ENCODE data around the gene SLC16A12.
"Not testable (repeated sequence)": the region's sequence is repeated elsewhere in the genome, so short reads cannot be mapped to it uniquely, and the experiment has no call there.

SLC16A12 gene

GRCh38 chr10:89556600-89556999 is 21.2 kb upstream of the SLC16A12 start:
- no peak overlapping the region for H3K9ac ChIP-seq (ENCODE audit: low read depth, low read length)
- H3K36me3 ChIP-seq (ENCODE audit: insufficient read depth, low read length) = no peaks in the 10 kb centered on the region
- H3K4me1 ChIP-seq (ENCODE audit: insufficient read depth, low read length) = peaks cover 6% of the 10 kb centered on the region
- no peaks in the 10 kb centered on the region for H3K9me3 ChIP-seq (ENCODE audit: control insufficient read depth, insufficient read depth, low read length)

GRCh38 chr10:89555688-89556445 is 20.5 kb upstream of the SLC16A12 start:
- Histone ChIP-seq H3K9ac (ENCODE audit: low read depth, low read length) (no peak overlapping the region), H3K4me1 (ENCODE audit: insufficient read depth, low read length) (peaks cover 4% of the 10 kb centered on the region; the same call in 1 of the 2 replicates), H3K36me3 (ENCODE audit: insufficient read depth, low read length) (no peaks in the 10 kb centered on the region), H3K9me3 (ENCODE audit: control insufficient read depth, insufficient read depth, low read length) (no peaks in the 10 kb centered on the region)

GRCh38 chr10:89554433-89554832 is 19.0 kb upstream of the SLC16A12 start:
- Histone ChIP-seq H3K9me3 (ENCODE audit: control insufficient read depth, insufficient read depth, low read length) (no peaks in the 10 kb centered on the region), H3K4me1 (ENCODE audit: insufficient read depth, low read length) (peaks cover 4% of the 10 kb centered on the region; the same call in 1 of the 2 replicates), H3K9ac (ENCODE audit: low read depth, low read length) (no peak overlapping the region), H3K36me3 (ENCODE audit: insufficient read depth, low read length) (no peaks in the 10 kb centered on the region)

- H3K9me3 ChIP-seq (ENCODE audit: control insufficient read depth, insufficient read depth, low read length) = no peaks in the 10 kb centered on the region
- H3K36me3 ChIP-seq (ENCODE audit: insufficient read depth, low read length) = no peaks in the 10 kb centered on the region
- H3K4me1 ChIP-seq (ENCODE audit: insufficient read depth, low read length) = no peaks in the 10 kb centered on the region
- H3K9ac ChIP-seq (ENCODE audit: low read depth, low read length) = no peak overlapping the region
Observed at GRCh38 chr10:89553064-89553734, 17.8 kb upstream of the SLC16A12 start.

GRCh38 chr10:89552213-89552612 is 16.8 kb upstream of the SLC16A12 start:
- H3K36me3 ChIP-seq (ENCODE audit: insufficient read depth, low read length) = no peaks in the 10 kb centered on the region
- H3K4me1 ChIP-seq (ENCODE audit: insufficient read depth, low read length) = no peaks in the 10 kb centered on the region
- no peak overlapping the region for H3K9ac ChIP-seq (ENCODE audit: low read depth, low read length)
- no peaks in the 10 kb centered on the region for H3K9me3 ChIP-seq (ENCODE audit: control insufficient read depth, insufficient read depth, low read length)

- Histone ChIP-seq H3K9me3 (ENCODE audit: control insufficient read depth, insufficient read depth, low read length) (no peaks in the 10 kb centered on the region), H3K36me3 (ENCODE audit: insufficient read depth, low read length) (no peaks in the 10 kb centered on the region), H3K9ac (ENCODE audit: low read depth, low read length) (no peak overlapping the region), H3K4me1 (ENCODE audit: insufficient read depth, low read length) (no peaks in the 10 kb centered on the region)
Observed at GRCh38 chr10:89550509-89550908, 15.1 kb upstream of the SLC16A12 start.

- H3K36me3 ChIP-seq (ENCODE audit: insufficient read depth, low read length) = no peaks in the 10 kb centered on the region
- no peaks in the 10 kb centered on the region for H3K9me3 ChIP-seq (ENCODE audit: control insufficient read depth, insufficient read depth, low read length)
- H3K9ac ChIP-seq (ENCODE audit: low read depth, low read length) = no peak overlapping the region
- H3K4me1 ChIP-seq (ENCODE audit: insufficient read depth, low read length) = no peaks in the 10 kb centered on the region
Observed at GRCh38 chr10:89549510-89549909, 14.1 kb upstream of the SLC16A12 start.

GRCh38 chr10:89548673-89549072 is 13.3 kb upstream of the SLC16A12 start:
- Histone ChIP-seq H3K9ac (ENCODE audit: low read depth, low read length) (no peak overlapping the region), H3K9me3 (ENCODE audit: control insufficient read depth, insufficient read depth, low read length) (no peaks in the 10 kb centered on the region), H3K4me1 (ENCODE audit: insufficient read depth, low read length) (no peaks in the 10 kb centered on the region), H3K36me3 (ENCODE audit: insufficient read depth, low read length) (no peaks in the 10 kb centered on the region)

GRCh38 chr10:89547853-89548513 is 12.6 kb upstream of the SLC16A12 start:
- no peak overlapping the region for H3K9ac ChIP-seq (ENCODE audit: low read depth, low read length)
- H3K36me3 ChIP-seq (ENCODE audit: insufficient read depth, low read length) = no peaks in the 10 kb centered on the region
- no peaks in the 10 kb centered on the region for H3K4me1 ChIP-seq (ENCODE audit: insufficient read depth, low read length)
- no peaks in the 10 kb centered on the region for H3K9me3 ChIP-seq (ENCODE audit: control insufficient read depth, insufficient read depth, low read length)

- not testable (repeated sequence) for H3K4me1 ChIP-seq (ENCODE audit: insufficient read depth, low read length); H3K9me3 ChIP-seq (ENCODE audit: control insufficient read depth, insufficient read depth, low read length); H3K9ac ChIP-seq (ENCODE audit: low read depth, low read length); H3K36me3 ChIP-seq (ENCODE audit: insufficient read depth, low read length)
Observed at GRCh38 chr10:89546651-89547050, 11.3 kb upstream of the SLC16A12 start.

- H3K4me1 ChIP-seq (ENCODE audit: insufficient read depth, low read length) = no peaks in the 10 kb centered on the region; the same call in 1 of the 2 replicates
- no peaks in the 10 kb centered on the region for H3K9me3 ChIP-seq (ENCODE audit: control insufficient read depth, insufficient read depth, low read length)
- no peaks in the 10 kb centered on the region for H3K36me3 ChIP-seq (ENCODE audit: insufficient read depth, low read length)
- no peak overlapping the region for H3K9ac ChIP-seq (ENCODE audit: low read depth, low read length)
Observed at GRCh38 chr10:89543841-89544240, 8.4 kb upstream of the SLC16A12 start.

GRCh38 chr10:89540420-89540949 is 5.1 kb upstream of the SLC16A12 start:
- Histone ChIP-seq H3K9me3 (ENCODE audit: control insufficient read depth, insufficient read depth, low read length) (no peaks in the 10 kb centered on the region), H3K36me3 (ENCODE audit: insufficient read depth, low read length) (no peaks in the 10 kb centered on the region), H3K4me1 (ENCODE audit: insufficient read depth, low read length) (peaks cover 8% of the 10 kb centered on the region; the same call in 1 of the 2 replicates), H3K9ac (ENCODE audit: low read depth, low read length) (no peak overlapping the region)

- Histone ChIP-seq H3K36me3 (ENCODE audit: insufficient read depth, low read length) (no peaks in the 10 kb centered on the region), H3K9ac (ENCODE audit: low read depth, low read length) (no peak overlapping the region), H3K9me3 (ENCODE audit: control insufficient read depth, insufficient read depth, low read length) (no peaks in the 10 kb centered on the region), H3K4me1 (ENCODE audit: insufficient read depth, low read length) (peaks cover 8% of the 10 kb centered on the region; the same call in 1 of the 2 replicates)
Observed at GRCh38 chr10:89537364-89537763, 2.0 kb upstream of the SLC16A12 start.

- H3K36me3 ChIP-seq (ENCODE audit: insufficient read depth, low read length) = no peaks in the 10 kb centered on the region
- no peaks in the 10 kb centered on the region for H3K9me3 ChIP-seq (ENCODE audit: control insufficient read depth, insufficient read depth, low read length)
- H3K9ac ChIP-seq (ENCODE audit: low read depth, low read length) = peak overlapping the region; percentile 62
- H3K4me1 ChIP-seq (ENCODE audit: insufficient read depth, low read length) = peaks cover 8% of the 10 kb centered on the region; the same call in 1 of the 2 replicates
Observed at GRCh38 chr10:89536013-89536354, 590 bp upstream of the SLC16A12 start.

Data from ES-I3 (cell line).